ENCODE measurements around the gene PLAAT5. TPM values are rescaled to one million over a fixed set of nuclear protein-coding genes. Genes with fewer than 3 reads are reported as not detected.

PLAAT5 gene
- not detected in 2 replicates for total RNA-seq (2016; rRNA removed; fragmentation: Illumina TruSeq; extraction: Trizol)
- total RNA-seq (2016; cell fraction: cytosol; rRNA removed; fragmentation: Illumina TruSeq; extraction: Trizol; ENCODE audit: low read depth): not detected in 2 replicates
- total RNA-seq (2016; cell fraction: insoluble cytoplasmic fraction; rRNA removed; fragmentation: Illumina TruSeq; extraction: Trizol): not detected in 2 replicates
- not detected in 2 replicates for total RNA-seq (2016; cell fraction: membrane; rRNA removed; fragmentation: Illumina TruSeq; extraction: Trizol)
- not detected in 2 replicates for total RNA-seq (2016; cell fraction: nucleus; rRNA removed; fragmentation: Illumina TruSeq; extraction: Trizol)
- not detected in 2 replicates for polyA plus RNA-seq (2011; rRNA removed)
- not detected in 2 replicates for polyA plus RNA-seq (2011; cell fraction: cytosol; rRNA removed)
- polyA plus RNA-seq (2011; cell fraction: nucleus; rRNA removed): not detected in 2 replicates
- polyA plus RNA-seq (2012): not detected in 2 replicates
- not detected in 2 replicates for polyA plus RNA-seq (2016; cell fraction: cytosol; fragmentation: Illumina TruSeq; extraction: Trizol; ENCODE audit: low read depth)
- polyA plus RNA-seq (2016; cell fraction: insoluble cytoplasmic fraction; fragmentation: Illumina TruSeq; extraction: Trizol; ENCODE audit: low read depth): not detected in 2 replicates
- polyA plus RNA-seq (2016; cell fraction: membrane; fragmentation: Illumina TruSeq; extraction: Trizol; ENCODE audit: low read depth): not detected in 2 replicates
- not detected in 2 replicates for polyA plus RNA-seq (2016; cell fraction: nucleus; fragmentation: Illumina TruSeq; extraction: Trizol; ENCODE audit: insufficient read depth, low read depth)
- polyA minus RNA-seq (2011; rRNA and poly(A)+ RNA removed; ENCODE audit: low replicate concordance): 0.23 TPM in 1 of 2 replicates, not detected in the other
- not detected in 2 replicates for polyA minus RNA-seq (2011; cell fraction: cytosol; rRNA and poly(A)+ RNA removed)
- not detected in 2 replicates for polyA minus RNA-seq (2011; cell fraction: nucleus; rRNA and poly(A)+ RNA removed)
- Bru-seq, nascent RNA: not detected
- BruChase-seq, experiment 1, labeled RNA remaining after a 6-hour chase: not detected
- BruChase-seq, experiment 2, labeled RNA remaining after a 2-hour chase: percentile 2 among the genes with signal in this experiment
- long read RNA-seq, experiment 1: 0 reads
- long read RNA-seq, experiment 2: 0 reads

- 95% methylated on average over 52 of the region's 60 CpGs for WGBS (ENCODE audit: low lambda C conversion rate)
- peak; percentile 41 for TF ChIP-seq HNRNPK (IDR thresholded peaks at IDR 0.05; ENCODE audit: low read depth, low read length, poor library complexity, severe bottlenecking)
- TF ChIP-seq HOXD1 (CRISPR knock-in tag; IDR thresholded peaks at IDR 0.05): no peak
- Histone ChIP-seq H3K36me3 (replicated peaks in 1 of 2; ENCODE audit: control insufficient read depth in 1 of 2, insufficient read depth in 2 of 2, low read length in 2 of 2) (no peaks in the 10 kb centered on the region), H3K79me2 (ENCODE audit: insufficient read depth, low read length) (no peaks in the 10 kb centered on the region), H2AFZ (ENCODE audit: low read length) (no peak within 1 kb of the TSS), H3K27me3 (ENCODE audit: control insufficient read depth in 1 of 2, insufficient read depth in 2 of 2, low read length in 2 of 2) (peaks cover 0 to 30% of the 10 kb centered on the region in 2 experiments; a peak in 4 of 5 replicates), H3K27ac (ENCODE audit: extremely low read length, insufficient read depth, low read length) (no peak within 1 kb of the TSS), H3K9me3 (ENCODE audit: low read length) (peaks cover 2% of the 10 kb centered on the region; the same call in 1 of the 2 replicates), H3K4me1 (ENCODE audit: insufficient read depth, low read length) (peaks cover 17% of the 10 kb centered on the region), H3K4me2 (ENCODE audit: low read depth, low read length) (peak within 1 kb of the TSS; percentile 45; the same call in 1 of the 2 replicates), H3K9ac (ENCODE audit: insufficient read depth, low read depth, low read length) (no peak within 1 kb of the TSS), H3K4me3 (replicated peaks in 1 of 3; ENCODE audit: insufficient read depth in 1 of 3, low read depth in 2 of 3, low read length in 3 of 3) (no peak within 1 kb of the TSS; a peak in 1 of 6 replicates), H4K20me1 (ENCODE audit: insufficient read depth, low read length) (no peaks in the 10 kb centered on the region)
- in situ Hi-C loops (cut with HindIII; ENCODE audit: extremely low pct_ligation_motif_present, low pct_unique_long_range_greater_than_20kb) (loop anchor here (25.0 kb wide), 1 partner anchor 247 kb away; no protein-coding TSS in a partner anchor), intact Hi-C loops (cut with micrococcal nuclease; ENCODE audit: unreplicated experiment) (no loop called here)
- FAIRE-seq: no peak
- ChIA-PET POLR2A (interaction anchor here (1.0 kb wide), 1 partner anchor 113 kb away, joined by 4 read pairs; no protein-coding TSS in a partner anchor), CTCF (ENCODE audit: low intra/inter-chr PET ratio, low total read pairs) (no interaction called here)
- no TSS peak for BruUV-seq (replicated peaks)
- ATAC-seq: no peak
- no peak for DNase-seq (ENCODE audit: low spot score)
Measured at GRCh38 chr11:63490551-63491239, at the start of gene PLAAT5. PLAAT5 (minus strand) TSS chr11:63491167; CDS start chr11:63491034, 133 bp downstream.

Measured in HepG2 (cell line).